Naive B cell (primary cell): ENCODE measurements around the gene G2E3. TPM values are rescaled to one million over a fixed set of nuclear protein-coding genes. Genes with fewer than 3 reads are reported as not detected.
"Not testable (repeated sequence)": the region's sequence is repeated elsewhere in the genome, so short reads cannot be mapped to it uniquely, and the experiment has no call there.

Source experiments
- ATAC-seq, 2 donors: fragments of 150-1000 bp; cut with Tn5 transposase; 2 replicates each; pipeline ENCODE4 v1.10.0; 2021; ENCODE audit warnings: low read depth in 2 of 2, mild to moderate bottlenecking in 2 of 2, moderate library complexity in 2 of 2
- DNase-seq: peaks from one replicate; pipeline ENCODE4 v3.0.0; 2022
- H3K27ac Mint-ChIP-seq, 6 donors: one replicate each; pipeline ENCODE4 v1.8.0; 2020 to 2022; ENCODE audit warnings: mild to moderate bottlenecking in 6 of 6, mixed read lengths in 6 of 6, moderate library complexity in 5 of 6, inconsistent platforms in 2 of 6
- H3K27me3 Mint-ChIP-seq, 3 donors: one replicate each; pipeline ENCODE4 v1.8.0; 2021 to 2022; ENCODE audit warnings: mixed read lengths in 3 of 3, mild to moderate bottlenecking in 1 of 3
- H3K36me3 Mint-ChIP-seq, 2 donors: one replicate each; pipeline ENCODE4 v1.8.0; 2020 to 2022; ENCODE audit warnings: mixed read lengths in 2 of 2, inconsistent platforms in 1 of 2, mild to moderate bottlenecking in 1 of 2
- H3K4me1 Mint-ChIP-seq, 3 donors: one replicate each; pipeline ENCODE4 v1.8.0; 2020 to 2022; ENCODE audit warnings: mixed read lengths in 3 of 3, inconsistent platforms in 1 of 3, mild to moderate bottlenecking in 1 of 3, moderate library complexity in 1 of 3
- H3K4me3 Mint-ChIP-seq, 8 donors: one replicate each; pipeline ENCODE4 v1.8.0; 2020 to 2022; ENCODE audit warnings: mild to moderate bottlenecking in 8 of 8, mixed read lengths in 8 of 8, moderate library complexity in 8 of 8, inconsistent platforms in 2 of 8
- H3K9me3 Mint-ChIP-seq, 7 donors: one replicate each; pipeline ENCODE4 v1.8.0; 2020 to 2022; ENCODE audit warnings: mixed read lengths in 7 of 7, mild to moderate bottlenecking in 5 of 7, inconsistent platforms in 2 of 7, moderate library complexity in 1 of 7
- polyA plus RNA-seq, 6 donors: library from polyadenylated mRNA; unstranded; fragments of 300-500 nt; fragmentation: Illumina TruSeq; gene quantifications; one replicate each; pipeline ENCODE4 v1.2.3, GENCODE V29; 2021; ENCODE audit warnings: low read depth in 6 of 6

Gene G2E3
- polyA plus RNA-seq, 6 donors from 2014 or later = 11.8 to 34.6 (median 25.4) TPM

DNA sequence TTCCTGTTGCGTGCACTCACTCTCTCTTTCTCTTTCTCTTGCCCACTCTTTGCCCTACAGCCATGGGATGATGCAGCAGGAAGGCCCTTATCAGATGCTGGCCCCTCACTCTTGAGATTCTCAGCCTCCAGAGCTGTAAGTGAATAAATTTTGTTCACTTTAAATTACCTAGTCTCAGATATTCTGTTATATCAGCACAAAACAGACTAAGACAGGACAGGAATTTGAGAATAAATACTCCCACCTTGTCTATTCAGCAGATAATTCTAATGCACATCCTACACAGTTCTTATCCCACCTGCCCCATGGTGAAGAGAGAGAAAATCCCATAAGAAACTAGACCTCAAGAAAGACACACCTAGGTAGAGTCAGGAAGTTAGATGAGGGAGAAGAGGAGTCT lies 25.8 kb upstream of the G2E3 start:
- ATAC-seq = no peak
- no peaks in the 10 kb centered on the region for H3K36me3 Mint-ChIP-seq
- no peaks in the 10 kb centered on the region for H3K4me1 Mint-ChIP-seq
- no peak for DNase-seq
- H3K27me3 Mint-ChIP-seq = peaks cover 24 to 37% (median 29%) of the 10 kb centered on the region in 3 donors
- peaks cover 0 to 4% (median 0%) of the 10 kb centered on the region in 7 donors for H3K9me3 Mint-ChIP-seq
- no peak overlapping the region for H3K27ac Mint-ChIP-seq
- no peak overlapping the region for H3K4me3 Mint-ChIP-seq

DNA sequence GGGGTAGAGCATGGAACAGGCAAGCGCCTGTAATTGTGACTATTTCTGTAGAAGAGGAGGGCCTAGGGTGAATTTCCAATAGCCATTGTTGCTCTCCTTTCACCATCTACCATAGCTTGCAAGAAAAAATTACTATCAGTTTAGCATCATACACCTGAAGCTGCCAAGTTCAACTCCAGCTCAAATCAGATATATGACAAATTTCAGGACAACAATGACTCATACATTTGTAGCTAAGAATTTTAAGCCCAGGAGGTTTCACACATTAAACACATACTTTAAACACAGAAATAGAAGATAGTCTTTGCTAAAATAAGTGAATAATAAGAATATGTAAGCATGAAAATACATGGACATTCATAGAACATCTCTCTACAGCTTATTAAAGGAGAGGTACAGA lies 17.6 kb upstream of the G2E3 start:
- ATAC-seq (no peak), DNase-seq (no peak)
- no peaks in the 10 kb centered on the region for H3K36me3 Mint-ChIP-seq
- no peak overlapping the region for H3K27ac Mint-ChIP-seq
- peaks cover 17 to 40% (median 32%) of the 10 kb centered on the region in 3 donors for H3K27me3 Mint-ChIP-seq
- H3K4me1 Mint-ChIP-seq = no peaks in the 10 kb centered on the region
- H3K4me3 Mint-ChIP-seq = peak overlapping the region in 1 of 8 donors; percentile 19
- H3K9me3 Mint-ChIP-seq = peaks cover 0 to 4% (median 0%) of the 10 kb centered on the region in 7 donors

DNA sequence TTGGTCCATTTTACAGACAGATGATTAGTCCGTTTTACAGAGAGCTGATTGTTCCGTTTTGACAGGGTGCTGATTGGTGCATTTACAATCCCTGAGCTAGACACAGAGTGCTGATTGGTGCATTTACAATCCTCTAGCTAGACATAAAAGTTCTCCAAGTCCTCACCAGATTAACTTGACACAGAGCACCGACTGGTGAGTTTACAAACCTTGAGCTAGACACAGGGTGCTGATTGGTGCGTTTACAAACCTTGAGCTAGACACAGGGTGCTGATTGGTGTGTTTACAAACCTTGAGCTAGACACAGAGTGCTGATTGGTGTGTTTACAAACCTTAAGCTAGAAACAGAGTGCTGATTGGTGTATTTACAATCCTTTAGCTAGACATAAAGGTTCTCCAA lies 12.2 kb upstream of the G2E3 start:
- not testable (repeated sequence) for H3K36me3 Mint-ChIP-seq, DNase-seq, H3K27ac Mint-ChIP-seq, H3K4me1 Mint-ChIP-seq, H3K9me3 Mint-ChIP-seq, H3K4me3 Mint-ChIP-seq, ATAC-seq
- peaks cover 23 to 37% (median 34%) of the 10 kb centered on the region in 3 donors for H3K27me3 Mint-ChIP-seq

DNA sequence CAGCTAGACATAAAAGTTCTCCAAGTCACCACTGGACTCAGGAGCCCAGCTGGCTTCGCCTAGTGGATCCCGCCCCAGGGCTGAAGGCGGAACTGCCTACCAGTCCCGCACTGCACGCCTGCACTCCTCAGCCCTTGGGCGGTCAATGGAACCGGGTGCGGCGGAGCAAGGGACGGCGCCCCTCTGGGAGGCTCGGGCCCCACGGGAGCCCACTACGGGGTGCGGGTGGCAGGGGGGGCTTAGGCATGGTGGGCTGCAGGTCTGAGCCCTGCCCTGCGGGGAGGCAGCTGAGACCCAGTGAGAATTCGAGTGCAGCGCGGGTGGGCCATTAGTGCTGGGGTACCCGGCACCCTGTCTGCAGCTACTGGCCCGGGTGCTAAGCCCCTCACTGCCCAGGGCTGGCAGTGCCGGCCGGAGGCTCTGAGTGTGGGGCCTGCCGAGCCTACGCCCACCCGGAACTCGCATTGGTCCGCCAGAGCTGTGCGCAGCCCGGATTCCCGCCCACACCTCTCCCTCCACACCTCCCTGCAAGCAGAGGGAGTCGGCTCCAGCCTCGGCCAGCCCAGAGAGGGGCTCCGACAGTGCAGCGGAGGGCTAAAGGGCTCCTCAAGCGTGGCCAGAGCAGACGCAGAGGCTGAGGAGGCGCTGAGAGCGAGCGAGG lies 11.4 kb upstream of the G2E3 start:
- H3K9me3 Mint-ChIP-seq = peaks cover 0 to 6% (median 0%) of the 10 kb centered on the region in 7 donors
- no peak overlapping the region for H3K27ac Mint-ChIP-seq
- no peaks in the 10 kb centered on the region for H3K4me1 Mint-ChIP-seq
- DNase-seq (no peak), ATAC-seq (no peak)
- H3K4me3 Mint-ChIP-seq = no peak overlapping the region
- peaks cover 7% of the 10 kb centered on the region in 2 donors for H3K36me3 Mint-ChIP-seq
- H3K27me3 Mint-ChIP-seq = peaks cover 30 to 41% (median 31%) of the 10 kb centered on the region in 3 donors

DNA sequence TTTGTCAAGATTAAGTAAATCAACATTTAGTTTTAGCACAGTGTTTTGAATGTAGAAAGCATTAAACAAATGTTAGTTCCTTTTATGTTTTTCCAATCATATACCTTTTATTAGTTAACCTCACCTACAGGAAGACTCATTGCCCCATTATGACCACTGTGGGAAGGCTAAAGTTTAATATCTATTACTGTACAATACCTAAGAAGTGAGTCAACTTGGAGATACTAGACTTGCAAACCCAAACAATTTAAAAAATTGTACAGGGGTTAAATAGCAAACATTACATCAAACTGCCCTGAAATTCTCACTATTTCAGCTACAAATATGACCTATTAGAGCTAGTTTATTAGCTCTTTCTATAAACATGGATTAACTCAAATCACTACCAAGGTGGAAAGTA lies 8.6 kb upstream of the G2E3 start:
- DNase-seq (no peak), ATAC-seq (no peak)
- peaks cover 23 to 31% (median 30%) of the 10 kb centered on the region in 3 donors for H3K27me3 Mint-ChIP-seq
- H3K36me3 Mint-ChIP-seq = peaks cover 7% of the 10 kb centered on the region in 2 donors
- H3K4me1 Mint-ChIP-seq = peaks cover 0 to 4% (median 0%) of the 10 kb centered on the region in 3 donors
- H3K9me3 Mint-ChIP-seq = peaks cover 0 to 6% (median 0%) of the 10 kb centered on the region in 7 donors
- H3K4me3 Mint-ChIP-seq = no peak overlapping the region
- no peak overlapping the region for H3K27ac Mint-ChIP-seq

DNA sequence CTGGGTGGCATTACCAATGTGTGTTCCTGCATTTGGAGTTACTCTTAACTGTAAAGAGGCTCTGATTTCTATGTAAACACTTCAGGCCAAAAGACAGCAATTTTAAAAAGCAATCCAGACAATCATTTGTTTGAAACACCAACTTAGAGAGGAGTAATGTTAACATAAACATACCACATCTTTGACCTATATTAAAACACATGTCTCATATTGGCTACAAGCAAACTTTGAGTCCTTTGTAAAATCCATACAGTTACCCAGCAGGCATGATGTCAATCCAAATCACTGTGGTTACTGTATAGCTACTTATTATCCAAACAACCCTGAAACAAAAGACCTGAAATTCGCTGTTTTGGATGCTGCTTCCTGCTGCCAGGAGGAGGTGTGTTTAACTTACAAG lies 7.5 kb upstream of the G2E3 start:
- ATAC-seq (no peak), DNase-seq (no peak)
- Mint-ChIP-seq H3K36me3 (peaks cover 7% of the 10 kb centered on the region in 2 donors), H3K27me3 (peaks cover 18 to 31% (median 28%) of the 10 kb centered on the region in 3 donors), H3K9me3 (peaks cover 0 to 5% (median 0%) of the 10 kb centered on the region in 7 donors), H3K4me3 (no peak overlapping the region), H3K27ac (no peak overlapping the region), H3K4me1 (peaks cover 0 to 4% (median 0%) of the 10 kb centered on the region in 3 donors)

DNA sequence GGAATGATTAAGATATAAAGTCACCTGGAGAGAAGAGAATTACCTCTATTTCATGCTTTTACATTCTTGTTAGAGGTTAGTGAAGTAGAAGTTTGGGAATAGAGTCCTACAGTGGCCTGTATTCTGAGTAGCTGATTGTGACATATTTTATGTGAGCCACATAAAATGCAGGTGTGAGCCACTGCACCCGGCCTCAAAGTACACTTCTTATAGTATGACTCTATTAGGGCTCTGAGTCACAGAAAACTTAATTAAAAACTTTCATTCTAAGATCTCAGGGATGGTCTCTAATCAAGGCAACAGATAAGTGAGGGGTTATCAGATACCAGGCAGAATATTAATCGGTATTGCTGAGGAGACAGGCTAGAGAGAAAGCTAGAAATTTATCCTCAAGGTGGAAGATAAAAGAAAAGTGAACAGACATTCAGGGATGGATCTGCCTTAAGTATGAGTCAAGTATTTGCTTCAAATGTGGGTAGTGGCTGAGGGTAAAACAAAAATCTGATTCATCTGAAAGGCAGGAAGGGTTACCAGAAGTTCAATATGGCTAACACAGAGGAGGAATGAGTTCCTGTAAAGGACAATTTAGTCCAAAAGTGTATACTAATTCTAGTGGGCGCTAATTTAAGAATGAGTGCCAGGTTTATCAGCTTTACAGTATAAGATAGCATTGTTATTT lies 5.5 kb upstream of the G2E3 start:
- DNase-seq = no peak
- peak overlapping the region in 2 of 6 donors; percentile 1 to 8 for H3K27ac Mint-ChIP-seq
- no peak for ATAC-seq

DNA sequence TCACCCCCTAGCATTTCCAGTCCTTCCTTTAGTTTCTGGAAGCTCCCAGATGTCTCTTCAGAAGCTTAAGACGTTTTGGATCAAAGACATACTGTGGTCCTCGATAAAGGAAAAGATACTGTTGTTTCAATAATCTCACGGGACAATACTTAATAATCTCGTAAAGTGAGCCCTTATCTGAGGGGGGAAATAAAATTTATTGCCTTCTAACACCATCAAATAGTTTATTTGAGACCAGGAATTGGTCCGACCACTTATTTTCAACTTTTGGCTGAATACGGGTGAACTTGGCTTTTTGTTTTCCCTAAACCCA lies 640 bp upstream of the G2E3 start:
- peaks cover 0 to 5% (median 0%) of the 10 kb centered on the region in 3 donors for H3K27me3 Mint-ChIP-seq
- peak overlapping the region; percentile 99 to 100 (median 99) for H3K4me3 Mint-ChIP-seq
- no peak for ATAC-seq
- peak overlapping the region in 4 of 6 donors; percentile 32 to 100 (median 96) for H3K27ac Mint-ChIP-seq
- H3K36me3 Mint-ChIP-seq = peaks cover 0 to 4% of the 10 kb centered on the region in 2 donors
- peaks cover 15 to 35% (median 23%) of the 10 kb centered on the region in 3 donors for H3K4me1 Mint-ChIP-seq
- peaks cover 0 to 2% (median 0%) of the 10 kb centered on the region in 7 donors for H3K9me3 Mint-ChIP-seq
- DNase-seq = no peak

More for the DNA sequence above, 5.5 kb upstream of the G2E3 start:
- Mint-ChIP-seq H3K27me3 (peaks cover 13 to 27% (median 24%) of the 10 kb centered on the region in 3 donors), H3K4me1 (peaks cover 0 to 4% (median 4%) of the 10 kb centered on the region in 3 donors), H3K9me3 (peaks cover 0 to under 1% (median 0%) of the 10 kb centered on the region in 7 donors), H3K4me3 (peak overlapping the region in 1 of 8 donors; percentile 40), H3K36me3 (peaks cover under 1 to 2% of the 10 kb centered on the region in 2 donors)

DNA sequence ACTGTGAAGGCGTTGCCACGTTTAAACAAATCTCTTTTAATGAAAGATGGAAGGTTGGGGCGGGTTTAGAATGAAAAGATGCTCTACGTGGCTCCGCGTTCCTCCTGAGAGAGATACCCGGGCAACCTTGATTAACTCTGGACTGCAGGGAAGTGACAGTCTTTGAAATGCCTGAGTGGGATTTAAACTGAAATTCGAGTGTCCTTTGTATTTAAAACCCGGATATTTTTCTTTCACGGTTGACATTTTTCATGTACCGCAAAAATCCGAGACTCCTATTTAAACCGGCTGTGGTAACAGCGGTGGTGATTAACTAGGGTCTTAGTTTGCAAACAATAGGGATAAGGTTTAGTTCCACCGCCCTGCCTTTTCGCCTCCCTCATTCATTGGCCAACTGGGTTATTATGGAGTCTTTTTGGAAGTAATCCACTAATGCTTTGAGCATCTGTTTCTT lies 707 bp downstream of the G2E3 start:
- peak; percentile 10 to 12 for ATAC-seq
- Mint-ChIP-seq H3K27ac (peak overlapping the region; percentile 96 to 100 (median 99)), H3K36me3 (peaks cover 0 to 5% of the 10 kb centered on the region in 2 donors), H3K4me3 (peak overlapping the region; percentile 99 to 100 (median 99)), H3K27me3 (peaks cover 0 to 5% (median 0%) of the 10 kb centered on the region in 3 donors), H3K4me1 (peaks cover 19 to 47% (median 27%) of the 10 kb centered on the region in 3 donors), H3K9me3 (peaks cover 0 to 2% (median 0%) of the 10 kb centered on the region in 7 donors)
- no peak for DNase-seq

DNA sequence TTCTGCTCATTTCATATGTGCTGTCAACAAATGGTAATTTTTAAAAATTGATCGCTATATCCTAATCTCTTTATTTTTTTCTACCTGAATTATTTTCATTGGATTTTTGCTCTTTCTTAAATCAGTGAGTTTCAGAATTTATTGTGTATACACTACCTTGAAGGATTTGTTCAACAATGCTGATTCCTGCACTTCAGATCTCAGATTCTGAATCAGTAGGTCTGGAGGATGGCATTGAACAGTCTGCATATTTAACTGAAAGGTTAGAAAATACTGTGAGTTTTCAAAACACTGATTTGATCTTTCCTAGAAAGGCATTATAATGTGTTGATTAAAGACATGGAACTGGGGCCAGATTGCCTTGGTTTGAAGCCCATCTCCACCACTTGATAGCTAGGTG lies 1.6 kb downstream of the G2E3 start:
- H3K4me1 Mint-ChIP-seq = peaks cover 21 to 49% (median 33%) of the 10 kb centered on the region in 3 donors
- H3K27ac Mint-ChIP-seq = peak overlapping the region in 2 of 6 donors; percentile 27 to 63
- DNase-seq (no peak), ATAC-seq (no peak)
- peaks cover 0 to 5% (median 0%) of the 10 kb centered on the region in 3 donors for H3K27me3 Mint-ChIP-seq
- peaks cover 0 to 2% (median 0%) of the 10 kb centered on the region in 7 donors for H3K9me3 Mint-ChIP-seq
- H3K36me3 Mint-ChIP-seq = peaks cover 0 to 5% of the 10 kb centered on the region in 2 donors
- peak overlapping the region; percentile 60 to 99 (median 74) for H3K4me3 Mint-ChIP-seq

DNA sequence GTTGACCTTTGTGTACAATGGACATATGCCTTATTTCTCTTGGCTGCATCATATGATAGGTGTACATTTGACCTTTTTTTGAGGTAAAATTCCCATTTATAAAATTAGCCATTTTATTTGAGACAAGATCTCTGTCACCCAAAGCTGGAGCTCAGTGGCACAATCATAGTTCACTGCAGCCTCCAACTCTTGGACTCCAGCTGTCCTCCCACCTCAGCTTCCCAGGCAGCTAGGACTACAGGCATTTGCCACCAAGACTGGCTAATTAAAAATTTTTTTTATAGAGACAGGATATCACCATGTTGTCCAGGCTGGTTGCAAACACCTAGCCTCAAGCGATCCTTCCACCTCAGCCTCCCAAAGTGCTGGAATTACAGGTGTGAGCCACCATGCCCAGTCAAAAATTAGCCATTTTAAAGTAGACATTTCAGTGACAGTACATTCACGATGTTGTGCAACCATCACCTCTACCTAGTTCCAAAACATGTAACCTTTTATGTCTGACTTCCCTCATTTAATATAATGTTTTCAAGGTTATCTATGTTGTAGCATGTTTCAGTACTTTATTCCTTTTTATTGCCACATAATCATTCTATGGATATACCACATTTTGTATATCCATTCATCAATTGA lies 5.4 kb downstream of the G2E3 start:
- no peaks in the 10 kb centered on the region for H3K27me3 Mint-ChIP-seq
- H3K9me3 Mint-ChIP-seq = peaks cover 0 to 1% (median 0%) of the 10 kb centered on the region in 7 donors
- peaks cover 46 to 70% (median 68%) of the 10 kb centered on the region in 3 donors for H3K4me1 Mint-ChIP-seq
- DNase-seq = no peak
- no peak for ATAC-seq
- peak overlapping the region in 1 of 6 donors; percentile 49 for H3K27ac Mint-ChIP-seq
- no peak overlapping the region for H3K4me3 Mint-ChIP-seq
- H3K36me3 Mint-ChIP-seq = peaks cover 0 to 5% of the 10 kb centered on the region in 2 donors

DNA sequence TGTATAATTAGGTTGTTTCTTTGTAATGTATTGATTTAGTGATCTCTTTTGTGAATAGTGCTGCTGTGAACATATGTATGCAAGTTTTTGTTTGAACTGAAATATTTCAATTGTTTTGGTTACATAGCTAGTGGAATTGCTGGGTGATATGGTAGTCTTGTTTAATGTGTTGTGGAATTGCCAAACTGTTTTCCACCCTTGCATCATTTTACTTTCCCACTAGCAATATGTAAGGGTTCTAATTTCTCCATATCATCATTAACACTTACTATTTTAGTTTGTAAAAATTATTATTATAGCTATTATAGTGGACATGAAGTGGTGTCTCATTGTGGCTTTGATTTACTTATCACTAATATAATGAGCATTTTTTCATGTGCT lies 5.9 kb downstream of the G2E3 start:
- no peak overlapping the region for H3K4me3 Mint-ChIP-seq

DNA sequence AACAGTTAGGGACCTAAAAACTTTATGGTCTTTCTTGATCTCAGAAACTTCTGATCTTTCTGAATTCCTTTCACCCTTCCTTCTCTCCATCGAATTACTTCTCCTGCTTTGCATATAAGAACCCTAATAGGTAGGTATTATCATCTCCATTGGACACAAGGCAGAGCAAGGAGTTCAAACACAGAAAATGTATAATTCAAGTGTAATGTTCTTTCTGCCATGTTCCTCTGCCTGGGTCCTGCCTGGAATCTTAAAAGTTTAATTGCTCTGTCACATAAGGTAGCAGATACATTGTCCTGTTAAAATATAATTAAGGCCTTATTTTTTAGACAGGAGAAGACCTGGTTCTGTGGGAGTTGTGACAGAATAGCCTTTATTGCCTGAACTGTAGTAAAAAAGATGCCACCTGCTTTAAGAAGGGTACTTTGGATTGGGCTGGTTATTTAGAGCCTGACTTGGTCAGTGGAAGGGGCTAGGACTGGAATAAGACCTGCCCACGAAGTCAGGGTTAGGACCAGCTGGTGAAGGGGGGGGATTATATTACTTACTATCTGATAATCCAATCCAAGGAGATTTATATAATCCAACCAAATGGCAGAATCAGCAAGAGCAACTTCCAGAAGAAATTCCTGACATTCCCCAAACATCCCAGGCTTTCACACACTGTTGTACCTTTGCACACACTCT lies 10.4 kb downstream of the G2E3 start:
- no peak overlapping the region for H3K4me3 Mint-ChIP-seq
- H3K36me3 Mint-ChIP-seq = no peaks in the 10 kb centered on the region
- no peak for ATAC-seq
- DNase-seq = no peak
- no peaks in the 10 kb centered on the region for H3K9me3 Mint-ChIP-seq
- peaks cover 69 to 90% (median 71%) of the 10 kb centered on the region in 3 donors for H3K4me1 Mint-ChIP-seq
- peak overlapping the region in 2 of 6 donors; percentile 19 to 38 for H3K27ac Mint-ChIP-seq
- H3K27me3 Mint-ChIP-seq = no peaks in the 10 kb centered on the region

More for the DNA sequence above, 5.9 kb downstream of the G2E3 start:
- peak overlapping the region in 1 of 6 donors; percentile 49 for H3K27ac Mint-ChIP-seq
- H3K36me3 Mint-ChIP-seq = peaks cover 0 to 5% of the 10 kb centered on the region in 2 donors
- DNase-seq = no peak
- no peaks in the 10 kb centered on the region for H3K27me3 Mint-ChIP-seq
- peaks cover 51 to 74% (median 72%) of the 10 kb centered on the region in 3 donors for H3K4me1 Mint-ChIP-seq
- peaks cover 0 to 1% (median 0%) of the 10 kb centered on the region in 7 donors for H3K9me3 Mint-ChIP-seq
- no peak for ATAC-seq
